Measurements from ENCODE around the gene SLC16A8. TPM values are rescaled to one million over a fixed set of nuclear protein-coding genes. Genes with fewer than 3 reads are reported as not detected.

The SLC16A8 gene
- total and polyA plus RNA-seq, 9 of the 15 experiments (the other 6 are each of a cell fraction or from before 2014, with no cell fraction given): not detected

DNA sequence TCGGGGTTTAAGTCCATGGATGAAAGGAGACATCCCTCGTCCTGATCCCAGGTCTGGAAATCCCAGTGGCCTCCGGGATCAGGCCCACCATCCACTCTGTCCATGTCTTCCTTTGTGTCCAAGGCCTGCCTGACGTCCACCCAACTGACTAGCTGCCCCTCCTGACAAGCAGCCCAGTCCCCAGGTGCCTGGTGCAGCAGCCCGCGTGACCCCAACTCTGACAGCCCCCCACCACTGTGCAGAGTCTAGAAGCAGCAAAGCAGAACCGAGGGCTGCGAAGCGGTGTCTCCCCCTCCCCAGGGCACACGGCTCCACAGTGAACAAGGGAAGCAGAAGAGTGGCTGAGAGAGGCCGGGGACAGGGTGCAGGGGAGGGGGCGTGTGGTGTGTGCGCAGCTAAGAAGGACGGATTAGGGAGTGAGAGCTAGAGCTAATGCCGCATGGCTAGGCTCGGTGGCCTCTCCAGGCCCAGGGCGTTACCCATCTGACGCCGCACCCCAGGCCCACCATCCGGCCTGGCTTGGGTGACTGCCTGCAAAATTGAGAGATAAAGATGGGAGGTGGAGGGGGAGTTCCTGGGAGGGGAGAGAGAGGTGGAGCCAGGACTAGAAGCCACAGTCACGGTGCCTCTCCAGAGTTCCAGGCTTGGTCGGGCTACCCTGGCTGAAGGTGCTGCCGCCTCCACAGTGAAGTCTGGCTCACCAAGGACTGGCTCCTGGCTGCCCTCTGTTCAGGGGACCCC is 43.1 kb upstream of the SLC16A8 start (continued):
- TF ChIP-seq, protein P1, sequence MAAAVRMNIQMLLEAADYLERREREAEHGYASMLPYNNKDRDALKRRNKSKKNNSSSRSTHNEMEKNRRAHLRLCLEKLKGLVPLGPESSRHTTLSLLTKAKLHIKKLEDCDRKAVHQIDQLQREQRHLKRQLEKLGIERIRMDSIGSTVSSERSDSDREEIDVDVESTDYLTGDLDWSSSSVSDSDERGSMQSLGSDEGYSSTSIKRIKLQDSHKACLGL (CRISPR knock-in tag; IDR thresholded peaks at IDR 0.05; ENCODE audit: borderline replicate concordance, poor library complexity, severe bottlenecking): no peak
- peak; percentile 61 for TF ChIP-seq CREM (IDR thresholded peaks at IDR 0.05; ENCODE audit: low read depth)
- peak; percentile 76 for TF ChIP-seq POLR2A (conservative IDR thresholded peaks at IDR 0.05)
- TF ChIP-seq CHD2 (IDR thresholded peaks at IDR 0.05; ENCODE audit: low read depth, low read length): no peak
- TF ChIP-seq, protein P2, sequence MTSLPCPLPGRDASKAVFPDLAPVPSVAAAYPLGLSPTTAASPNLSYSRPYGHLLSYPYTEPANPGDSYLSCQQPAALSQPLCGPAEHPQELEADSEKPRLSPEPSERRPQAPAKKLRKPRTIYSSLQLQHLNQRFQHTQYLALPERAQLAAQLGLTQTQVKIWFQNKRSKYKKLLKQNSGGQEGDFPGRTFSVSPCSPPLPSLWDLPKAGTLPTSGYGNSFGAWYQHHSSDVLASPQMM (CRISPR knock-in tag; IDR thresholded peaks at IDR 0.05): no peak
- peak; percentile 34; the same call in 1 of the 2 replicates for TF ChIP-seq POLR2AphosphoS5 (IDR thresholded peaks at IDR 0.05; ENCODE audit: control insufficient read depth, insufficient read depth, low read depth, low read length)
- TF ChIP-seq, protein P3, sequence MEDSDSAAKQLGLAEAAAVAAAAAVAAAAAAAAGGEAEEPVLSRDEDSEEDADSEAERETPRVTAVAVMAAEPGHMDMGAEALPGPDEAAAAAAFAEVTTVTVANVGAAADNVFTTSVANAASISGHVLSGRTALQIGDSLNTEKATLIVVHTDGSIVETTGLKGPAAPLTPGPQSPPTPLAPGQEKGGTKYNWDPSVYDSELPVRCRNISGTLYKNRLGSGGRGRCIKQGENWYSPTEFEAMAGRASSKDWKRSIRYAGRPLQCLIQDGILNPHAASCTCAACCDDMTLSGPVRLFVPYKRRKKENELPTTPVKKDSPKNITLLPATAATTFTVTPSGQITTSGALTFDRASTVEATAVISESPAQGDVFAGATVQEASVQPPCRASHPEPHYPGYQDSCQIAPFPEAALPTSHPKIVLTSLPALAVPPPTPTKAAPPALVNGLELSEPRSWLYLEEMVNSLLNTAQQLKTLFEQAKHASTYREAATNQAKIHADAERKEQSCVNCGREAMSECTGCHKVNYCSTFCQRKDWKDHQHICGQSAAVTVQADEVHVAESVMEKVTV (CRISPR knock-in tag; IDR thresholded peaks at IDR 0.05): no peak
- TF ChIP-seq DMBX1 (CRISPR knock-in tag; IDR thresholded peaks at IDR 0.05; ENCODE audit: borderline replicate concordance): peak; percentile 63
- TF ChIP-seq TAF9B (IDR thresholded peaks at IDR 0.05; ENCODE audit: partially characterized antibody): no peak
- TF ChIP-seq, protein P4, sequence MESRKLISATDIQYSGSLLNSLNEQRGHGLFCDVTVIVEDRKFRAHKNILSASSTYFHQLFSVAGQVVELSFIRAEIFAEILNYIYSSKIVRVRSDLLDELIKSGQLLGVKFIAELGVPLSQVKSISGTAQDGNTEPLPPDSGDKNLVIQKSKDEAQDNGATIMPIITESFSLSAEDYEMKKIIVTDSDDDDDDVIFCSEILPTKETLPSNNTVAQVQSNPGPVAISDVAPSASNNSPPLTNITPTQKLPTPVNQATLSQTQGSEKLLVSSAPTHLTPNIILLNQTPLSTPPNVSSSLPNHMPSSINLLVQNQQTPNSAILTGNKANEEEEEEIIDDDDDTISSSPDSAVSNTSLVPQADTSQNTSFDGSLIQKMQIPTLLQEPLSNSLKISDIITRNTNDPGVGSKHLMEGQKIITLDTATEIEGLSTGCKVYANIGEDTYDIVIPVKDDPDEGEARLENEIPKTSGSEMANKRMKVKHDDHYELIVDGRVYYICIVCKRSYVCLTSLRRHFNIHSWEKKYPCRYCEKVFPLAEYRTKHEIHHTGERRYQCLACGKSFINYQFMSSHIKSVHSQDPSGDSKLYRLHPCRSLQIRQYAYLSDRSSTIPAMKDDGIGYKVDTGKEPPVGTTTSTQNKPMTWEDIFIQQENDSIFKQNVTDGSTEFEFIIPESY (CRISPR knock-in tag; IDR thresholded peaks at IDR 0.05): no peak
- peak; percentile 66 for TF ChIP-seq ARID1B (IDR thresholded peaks at IDR 0.05)
- peak; percentile 66 for TF ChIP-seq DPF2 (IDR thresholded peaks at IDR 0.05)
- TF ChIP-seq, protein P5, sequence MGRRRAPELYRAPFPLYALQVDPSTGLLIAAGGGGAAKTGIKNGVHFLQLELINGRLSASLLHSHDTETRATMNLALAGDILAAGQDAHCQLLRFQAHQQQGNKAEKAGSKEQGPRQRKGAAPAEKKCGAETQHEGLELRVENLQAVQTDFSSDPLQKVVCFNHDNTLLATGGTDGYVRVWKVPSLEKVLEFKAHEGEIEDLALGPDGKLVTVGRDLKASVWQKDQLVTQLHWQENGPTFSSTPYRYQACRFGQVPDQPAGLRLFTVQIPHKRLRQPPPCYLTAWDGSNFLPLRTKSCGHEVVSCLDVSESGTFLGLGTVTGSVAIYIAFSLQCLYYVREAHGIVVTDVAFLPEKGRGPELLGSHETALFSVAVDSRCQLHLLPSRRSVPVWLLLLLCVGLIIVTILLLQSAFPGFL (CRISPR knock-in tag; IDR thresholded peaks at IDR 0.05): no peak
- peak; percentile 63; the same call in 1 of the 2 replicates for TF ChIP-seq SMAD4 (CRISPR knock-in tag; conservative IDR thresholded peaks at IDR 0.05)
- TF ChIP-seq SP2 (IDR thresholded peaks at IDR 0.05; ENCODE audit: extremely low read depth, low read depth, low read length, poor library complexity, severe bottlenecking): no peak
- no peak for TF ChIP-seq ETS2 (tag; IDR thresholded peaks at IDR 0.05; ENCODE audit: borderline replicate concordance, poor library complexity, severe bottlenecking)
- peak in 1 of 3 experiments; percentile 66 for TF ChIP-seq YY1 (IDR thresholded peaks at IDR 0.05; ENCODE audit: borderline replicate concordance in 1 of 3, control insufficient read depth in 1 of 3, extremely low read depth in 1 of 3, insufficient read depth in 3 of 3, insufficient read length in 1 of 3, insufficient replicate concordance in 2 of 3, low read depth in 1 of 3, low read length in 2 of 3)
- no peak for TF ChIP-seq ZNF436 (CRISPR knock-in tag; IDR thresholded peaks at IDR 0.05)
- no peak for TF ChIP-seq HSF4 (CRISPR knock-in tag; IDR thresholded peaks at IDR 0.05; ENCODE audit: borderline replicate concordance)
- no peak for TF ChIP-seq U2AF2 (optimal IDR thresholded peaks at IDR 0.05; ENCODE audit: low read depth, low read length)
- TF ChIP-seq EHMT2 (IDR thresholded peaks at IDR 0.05): no peak
- TF ChIP-seq RBM17 (IDR thresholded peaks at IDR 0.05; ENCODE audit: borderline replicate concordance, low read depth, low read length): no peak
